Activated CD8-positive, alpha-beta memory T cell treated with anti-CD3 and anti-CD28 coated beads, Interleukin-2, amount 50 U/mL, for 4 hours (primary cell): ENCODE results near the gene FSTL1.
"Not testable (repeated sequence)": the region's sequence is repeated elsewhere in the genome, so short reads cannot be mapped to it uniquely, and the experiment has no call there.

ENCODE experiments used
- DNase-seq: peaks from one replicate; pipeline ENCODE4 v3.0.0-alpha.2; 2020

Gene FSTL1

GRCh38 chr3:120416868-120417267, 33.9 kb downstream of the FSTL1 start:
- no peak for DNase-seq

- DNase-seq, result no peak
Observed at GRCh38 chr3:120415756-120416155, 35.0 kb downstream of the FSTL1 start.

- no peak for DNase-seq
Observed at GRCh38 chr3:120410541-120410940, 40.3 kb downstream of the FSTL1 start.

- no peak for DNase-seq
Observed at GRCh38 chr3:120410116-120410515, 40.7 kb downstream of the FSTL1 start.

- no peak for DNase-seq
Observed at GRCh38 chr3:120407508-120408287, 43.1 kb downstream of the FSTL1 start.

GRCh38 chr3:120404876-120405275, 45.9 kb downstream of the FSTL1 start:
- DNase-seq, result no peak

GRCh38 chr3:120402257-120402656, 48.5 kb downstream of the FSTL1 start:
- DNase-seq, result no peak

- no peak for DNase-seq
Observed at GRCh38 chr3:120399372-120399771, 51.4 kb downstream of the FSTL1 start.

GRCh38 chr3:120396469-120396868, 54.3 kb downstream of the FSTL1 start:
- DNase-seq, result no peak

- no peak for DNase-seq
Observed at GRCh38 chr3:120394347-120394746, 56.4 kb downstream of the FSTL1 start.

GRCh38 chr3:120393761-120394160, 57.0 kb downstream of the FSTL1 start:
- DNase-seq, result no peak

GRCh38 chr3:120393243-120393642, 57.5 kb downstream of the FSTL1 start:
- DNase-seq, result no peak

GRCh38 chr3:120382941-120383447, 67.8 kb downstream of the FSTL1 start:
- DNase-seq, result no peak

GRCh38 chr3:120381503-120381902, 69.3 kb downstream of the FSTL1 start:
- DNase-seq, result no peak

GRCh38 chr3:120377948-120378347, 72.8 kb downstream of the FSTL1 start:
- not testable (repeated sequence) for DNase-seq

GRCh38 chr3:120370463-120370862, 80.3 kb downstream of the FSTL1 start:
- no peak for DNase-seq

GRCh38 chr3:120369037-120369467, 81.7 kb downstream of the FSTL1 start:
- DNase-seq, result no peak

- DNase-seq, result no peak
Observed at GRCh38 chr3:120368172-120368571, 82.6 kb downstream of the FSTL1 start.

- DNase-seq, result no peak
Observed at GRCh38 chr3:120364821-120365220, 86.0 kb downstream of the FSTL1 start.

GRCh38 chr3:120364101-120364500, 86.7 kb downstream of the FSTL1 start:
- DNase-seq, result no peak

GRCh38 chr3:120357807-120358206, 93.0 kb downstream of the FSTL1 start:
- no peak for DNase-seq

- DNase-seq, result no peak
Observed at GRCh38 chr3:120355486-120355885, 95.3 kb downstream of the FSTL1 start.

- DNase-seq, result no peak
Observed at GRCh38 chr3:120353463-120353862, 97.3 kb downstream of the FSTL1 start.

- no peak for DNase-seq
Observed at GRCh38 chr3:120352017-120352416, 98.8 kb downstream of the FSTL1 start.

- no peak for DNase-seq
Observed at GRCh38 chr3:120350401-120350941, 100.3 kb downstream of the FSTL1 start.
